HAP-1 (cell line): ENCODE results near the gene MYH9.

Source experiments
- DNase-seq, 2 experiments: peaks; one replicate each; pipeline ENCODE4 v3.0.0-alpha.2; 2016 to 2020; ENCODE audit warnings: low spot score in 2 of 2
- H3K27me3 ChIP-seq: fragments of 250-450 bp; sonication (Bioruptor Pico); 2 replicates; pipeline ENCODE4 v1.5.1; 2020; ENCODE audit warnings: low read depth, mild to moderate bottlenecking, moderate library complexity
- H3K36me3 ChIP-seq: fragments of 250-450 bp; sonication (Bioruptor Pico); replicated peaks from 2 replicates; pipeline ENCODE4 v1.5.1; 2020; ENCODE audit warnings: mild to moderate bottlenecking
- H3K4me1 ChIP-seq: fragments of 250-450 bp; sonication (Bioruptor Pico); 2 replicates; pipeline ENCODE4 v1.5.1; 2020; ENCODE audit warnings: mild to moderate bottlenecking
- H3K4me3 ChIP-seq: fragments of 250-450 bp; sonication (Bioruptor Pico); 2 replicates; pipeline ENCODE4 v1.5.1; 2020; ENCODE audit warnings: mild to moderate bottlenecking, moderate library complexity
- H3K9me3 ChIP-seq: fragments of 250-450 bp; sonication (Bioruptor Pico); 2 replicates; pipeline ENCODE4 v1.5.1; 2020; ENCODE audit warnings: mild to moderate bottlenecking, moderate library complexity
- in situ Hi-C: fragments of 300-500 bp; cut with MboI; formaldehyde crosslinking; loops from 3 replicates; pipeline ENCODE4 v1.14.3; 2020; ENCODE audit warnings: low sequenced_read_pairs, inconsistent platforms, mixed read lengths

Gene MYH9

GRCh38 chr22:36326178-36327161 lies 61.3 kb downstream of the MYH9 start:
- Histone ChIP-seq H3K4me1 (peaks cover 5% of the 10 kb centered on the region), H3K9me3 (no peaks in the 10 kb centered on the region), H3K36me3 (peaks cover 81% of the 10 kb centered on the region), H3K27me3 (no peaks in the 10 kb centered on the region), H3K4me3 (no peak overlapping the region)
- in situ Hi-C loops, result no loop called here
- DNase-seq, result no peak

GRCh38 chr22:36325154-36326031 lies 62.4 kb downstream of the MYH9 start:
- DNase-seq, result no peak
- Histone ChIP-seq H3K4me1 (peaks cover 5% of the 10 kb centered on the region), H3K27me3 (no peaks in the 10 kb centered on the region), H3K36me3 (peaks cover 80% of the 10 kb centered on the region), H3K4me3 (no peak overlapping the region), H3K9me3 (no peaks in the 10 kb centered on the region)
- in situ Hi-C loops, result no loop called here

- H3K27me3 ChIP-seq, result no peaks in the 10 kb centered on the region
- H3K36me3 ChIP-seq, result peaks cover 84% of the 10 kb centered on the region
- no peak overlapping the region for H3K4me3 ChIP-seq
- in situ Hi-C loops, result no loop called here
- DNase-seq, result no peak
- H3K9me3 ChIP-seq, result no peaks in the 10 kb centered on the region
- H3K4me1 ChIP-seq, result no peaks in the 10 kb centered on the region; the same call in 1 of the 2 replicates
These were observed 63.4 kb downstream of the MYH9 start for GRCh38 chr22:36324414-36324813.

GRCh38 chr22:36323855-36324331 lies 63.9 kb downstream of the MYH9 start:
- Histone ChIP-seq H3K9me3 (no peaks in the 10 kb centered on the region), H3K4me3 (no peak overlapping the region), H3K36me3 (peaks cover 89% of the 10 kb centered on the region), H3K27me3 (no peaks in the 10 kb centered on the region), H3K4me1 (no peaks in the 10 kb centered on the region)
- no peak for DNase-seq
- in situ Hi-C loops, result no loop called here

GRCh38 chr22:36323182-36323854 lies 64.4 kb downstream of the MYH9 start:
- in situ Hi-C loops, result no loop called here
- H3K27me3 ChIP-seq, result no peaks in the 10 kb centered on the region
- H3K4me1 ChIP-seq, result no peaks in the 10 kb centered on the region
- H3K36me3 ChIP-seq, result peaks cover 90% of the 10 kb centered on the region
- no peaks in the 10 kb centered on the region for H3K9me3 ChIP-seq
- no peak overlapping the region for H3K4me3 ChIP-seq
- DNase-seq, result no peak

- no peaks in the 10 kb centered on the region for H3K9me3 ChIP-seq
- H3K27me3 ChIP-seq, result no peaks in the 10 kb centered on the region
- H3K4me3 ChIP-seq, result no peak overlapping the region
- DNase-seq, result no peak
- H3K4me1 ChIP-seq, result no peaks in the 10 kb centered on the region
- in situ Hi-C loops, result no loop called here
- H3K36me3 ChIP-seq, result peaks cover 90% of the 10 kb centered on the region
These were observed 65.2 kb downstream of the MYH9 start for GRCh38 chr22:36322602-36322915.

- in situ Hi-C loops, result no loop called here
- no peaks in the 10 kb centered on the region for H3K27me3 ChIP-seq
- H3K4me3 ChIP-seq, result no peak overlapping the region
- no peaks in the 10 kb centered on the region for H3K4me1 ChIP-seq
- no peak for DNase-seq
- H3K36me3 ChIP-seq, result peaks cover 91% of the 10 kb centered on the region
- H3K9me3 ChIP-seq, result no peaks in the 10 kb centered on the region
These were observed 65.8 kb downstream of the MYH9 start for GRCh38 chr22:36321797-36322601.

- no peaks in the 10 kb centered on the region for H3K4me1 ChIP-seq
- no peaks in the 10 kb centered on the region for H3K27me3 ChIP-seq
- H3K36me3 ChIP-seq, result peaks cover 82% of the 10 kb centered on the region
- in situ Hi-C loops, result no loop called here
- no peak overlapping the region for H3K4me3 ChIP-seq
- DNase-seq, result no peak
- no peaks in the 10 kb centered on the region for H3K9me3 ChIP-seq
These were observed 67.2 kb downstream of the MYH9 start for GRCh38 chr22:36320553-36320952.

- Histone ChIP-seq H3K9me3 (no peaks in the 10 kb centered on the region), H3K36me3 (peaks cover 84% of the 10 kb centered on the region)
- in situ Hi-C loops, result no loop called here
These were observed 67.9 kb downstream of the MYH9 start for GRCh38 chr22:36319595-36320497.

GRCh38 chr22:36318442-36318841 lies 69.3 kb downstream of the MYH9 start:
- Histone ChIP-seq H3K36me3 (peaks cover 85% of the 10 kb centered on the region), H3K9me3 (no peaks in the 10 kb centered on the region), H3K27me3 (no peaks in the 10 kb centered on the region), H3K4me3 (no peak overlapping the region), H3K4me1 (no peaks in the 10 kb centered on the region)
- in situ Hi-C loops, result no loop called here
- DNase-seq, result no peak

More at GRCh38 chr22:36319595-36320497, 67.9 kb downstream of the MYH9 start:
- no peak for DNase-seq
- no peaks in the 10 kb centered on the region for H3K4me1 ChIP-seq
- no peak overlapping the region for H3K4me3 ChIP-seq
- H3K27me3 ChIP-seq, result no peaks in the 10 kb centered on the region

- Histone ChIP-seq H3K36me3 (peaks cover 80% of the 10 kb centered on the region), H3K4me1 (no peaks in the 10 kb centered on the region), H3K9me3 (no peaks in the 10 kb centered on the region), H3K4me3 (no peak overlapping the region), H3K27me3 (no peaks in the 10 kb centered on the region)
- DNase-seq, result no peak
- in situ Hi-C loops, result no loop called here
These were observed 70.0 kb downstream of the MYH9 start for GRCh38 chr22:36317658-36318271.

- H3K27me3 ChIP-seq, result no peaks in the 10 kb centered on the region
- in situ Hi-C loops, result no loop called here
- peaks cover 81% of the 10 kb centered on the region for H3K36me3 ChIP-seq
- no peaks in the 10 kb centered on the region for H3K9me3 ChIP-seq
- H3K4me3 ChIP-seq, result no peak overlapping the region
- DNase-seq, result no peak
- no peaks in the 10 kb centered on the region for H3K4me1 ChIP-seq
These were observed 71.3 kb downstream of the MYH9 start for GRCh38 chr22:36316419-36316818.
